Tibial artery (tissue), 4 donors: ENCODE data around the gene PPP1R3F.

ENCODE experiments used
- DNase-seq, 2 donors: peaks; one replicate each; pipeline ENCODE4 v3.0.0-alpha.2; 2019
- H3K27ac ChIP-seq, 2 donors: fragments of 200-600 bp; sonication (generic) in 1 of 2; 1 replicate in 1 of 2; 2 replicates in 1 of 2; pipeline ENCODE4 v1.5.1; 2018 to 2019; ENCODE audit warnings: mild to moderate bottlenecking in 1 of 2
- H3K27me3 ChIP-seq, 2 donors: fragments of 200-600 bp; sonication (generic) in 1 of 2; one replicate each; pipeline versions ENCODE4 v1.5.1 to v1.6.0; 2016 to 2019
- H3K36me3 ChIP-seq, 3 donors: fragments of 200-600 bp; sonication (generic) in 2 of 3; one replicate each; pipeline ENCODE4 v1.5.1; 2016 to 2019; ENCODE audit warnings: mild to moderate bottlenecking in 2 of 3
- H3K4me1 ChIP-seq, 4 donors: fragments of 200-600 bp; sonication (generic) in 2 of 4; 1 replicate in 3 of 4; 2 replicates in 1 of 4; pipeline ENCODE4 v1.5.1; 2016 to 2019
- H3K4me3 ChIP-seq, 2 donors: fragments of 200-600 bp; sonication (generic) in 1 of 2; 1 replicate in 1 of 2; 2 replicates in 1 of 2; pipeline ENCODE4 v1.5.1; 2018 to 2019; ENCODE audit warnings: mild to moderate bottlenecking in 2 of 2
- H3K9me3 ChIP-seq, 3 donors: fragments of 200-600 bp; sonication (generic) in 1 of 3; one replicate each; pipeline ENCODE4 v1.5.1; 2016 to 2019
- CTCF ChIP-seq, 2 experiments: fragments of 200-600 bp in 1 of 2; fragments of 450-650 bp in 1 of 2; IDR thresholded peaks; one replicate each; pipeline ENCODE4 v1.5.1; 2017 to 2019; ENCODE audit warnings: antibody characterized with exemption in 2 of 2, mild to moderate bottlenecking in 1 of 2, moderate library complexity in 1 of 2
- intact Hi-C: fragments of 100-400 bp; cut with DNase I; formaldehyde crosslinking; loops from one replicate; pipeline ENCODE4 v1.15.0; 2023; ENCODE audit warnings: low total_unique reads

Gene PPP1R3F

GRCh38 chrX:49269767-49270248 is at the start of gene PPP1R3F:
Gene PPP1R3F, plus strand, starts transcription at chrX:49269793. Its CDS starts 77 bp downstream, at chrX:49269870.
- intact Hi-C loops, result loop anchor here (2.0 kb wide), 1 partner anchor 79 kb away; no protein-coding TSS in a partner anchor
- peaks cover 0 to 47% (median 19%) of the 10 kb centered on the region in 4 donors for H3K4me1 ChIP-seq
- peak in 1 of 2 donors; percentile 64 for DNase-seq

GRCh38 chrX:49220100-49220499 is 49.5 kb upstream of the PPP1R3F start:
- intact Hi-C loops, result no loop called here
- no peaks in the 10 kb centered on the region for H3K27me3 ChIP-seq
- H3K27ac ChIP-seq, result no peak overlapping the region
- no peaks in the 10 kb centered on the region for H3K9me3 ChIP-seq
- no peak overlapping the region for H3K4me3 ChIP-seq
- DNase-seq, result no peak
- no peaks in the 10 kb centered on the region for H3K36me3 ChIP-seq
- TF ChIP-seq CTCF (IDR thresholded peaks at IDR 0.05), result no peak
- no peaks in the 10 kb centered on the region for H3K4me1 ChIP-seq

More at GRCh38 chrX:49269767-49270248, at the start of gene PPP1R3F:
- H3K4me3 ChIP-seq, result peak within 1 kb of the TSS; percentile 80 to 89
- peaks cover 0 to 4% (median 0%) of the 10 kb centered on the region in 3 donors for H3K36me3 ChIP-seq
- no peaks in the 10 kb centered on the region for H3K9me3 ChIP-seq
- H3K27me3 ChIP-seq, result no peaks in the 10 kb centered on the region
- peak within 1 kb of the TSS; percentile 91 to 93 for H3K27ac ChIP-seq
- TF ChIP-seq CTCF (IDR thresholded peaks at IDR 0.05), result no peak

GRCh38 chrX:49221868-49222267 is 47.7 kb upstream of the PPP1R3F start:
- H3K27ac ChIP-seq, result no peak overlapping the region
- TF ChIP-seq CTCF (IDR thresholded peaks at IDR 0.05), result no peak

GRCh38 chrX:49225858-49226257 is 43.7 kb upstream of the PPP1R3F start:
- no peaks in the 10 kb centered on the region for H3K27me3 ChIP-seq
- no peaks in the 10 kb centered on the region for H3K9me3 ChIP-seq
- no peak for DNase-seq
- no peaks in the 10 kb centered on the region for H3K4me1 ChIP-seq
- no peak overlapping the region for H3K27ac ChIP-seq
- intact Hi-C loops, result no loop called here
- TF ChIP-seq CTCF (IDR thresholded peaks at IDR 0.05), result no peak
- H3K4me3 ChIP-seq, result no peak overlapping the region
- H3K36me3 ChIP-seq, result no peaks in the 10 kb centered on the region

More at GRCh38 chrX:49221868-49222267, 47.7 kb upstream of the PPP1R3F start:
- H3K9me3 ChIP-seq, result no peaks in the 10 kb centered on the region
- DNase-seq, result no peak
- H3K4me1 ChIP-seq, result no peaks in the 10 kb centered on the region
- intact Hi-C loops, result no loop called here
- H3K4me3 ChIP-seq, result no peak overlapping the region
- H3K27me3 ChIP-seq, result no peaks in the 10 kb centered on the region
- no peaks in the 10 kb centered on the region for H3K36me3 ChIP-seq

- intact Hi-C loops, result no loop called here
- H3K27me3 ChIP-seq, result no peaks in the 10 kb centered on the region
Observed at GRCh38 chrX:49226946-49227345, 42.6 kb upstream of the PPP1R3F start.

More at GRCh38 chrX:49226946-49227345, 42.6 kb upstream of the PPP1R3F start:
- H3K4me1 ChIP-seq, result no peaks in the 10 kb centered on the region
- DNase-seq, result no peak
- H3K36me3 ChIP-seq, result no peaks in the 10 kb centered on the region
- no peak overlapping the region for H3K4me3 ChIP-seq
- no peak for TF ChIP-seq CTCF (IDR thresholded peaks at IDR 0.05)
- H3K9me3 ChIP-seq, result no peaks in the 10 kb centered on the region
- H3K27ac ChIP-seq, result no peak overlapping the region
